ENCODE measurements around the gene VEPH1.

The VEPH1 gene

DNA sequence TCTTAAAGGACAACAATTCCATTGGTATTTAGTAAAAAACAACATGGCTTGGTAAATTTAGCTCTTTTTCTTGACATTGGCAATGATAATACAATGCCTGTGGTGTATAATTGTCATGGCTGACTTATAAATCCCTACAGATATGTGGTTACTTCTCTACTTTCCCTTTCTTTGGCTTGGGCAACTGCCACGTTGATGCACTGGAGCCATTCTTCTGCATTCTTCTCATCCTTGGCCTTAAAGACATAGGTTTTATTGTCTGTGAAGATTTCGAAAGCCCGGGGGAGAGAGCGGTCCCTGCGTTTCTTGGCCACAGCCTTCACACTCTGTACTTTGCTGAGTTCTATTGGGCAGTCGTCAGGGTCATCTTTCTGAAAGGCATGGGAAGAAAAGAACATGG, 242.2 kb downstream of the VEPH1 start:
- no peak for DNase-seq (ENCODE audit: low spot score)

GRCh38 chr3:157259825-157260224, 243.4 kb downstream of the VEPH1 start:
- no peak for DNase-seq (ENCODE audit: low spot score)

GRCh38 chr3:157257101-157257500, 246.1 kb downstream of the VEPH1 start:
- no peak for DNase-seq (ENCODE audit: low spot score)

GRCh38 chr3:157255797-157256196, 247.4 kb downstream of the VEPH1 start:
- DNase-seq (ENCODE audit: low spot score) = no peak

- no peak for DNase-seq (ENCODE audit: low spot score)
These were observed 251.5 kb downstream of the VEPH1 start for GRCh38 chr3:157251685-157252084.

DNA sequence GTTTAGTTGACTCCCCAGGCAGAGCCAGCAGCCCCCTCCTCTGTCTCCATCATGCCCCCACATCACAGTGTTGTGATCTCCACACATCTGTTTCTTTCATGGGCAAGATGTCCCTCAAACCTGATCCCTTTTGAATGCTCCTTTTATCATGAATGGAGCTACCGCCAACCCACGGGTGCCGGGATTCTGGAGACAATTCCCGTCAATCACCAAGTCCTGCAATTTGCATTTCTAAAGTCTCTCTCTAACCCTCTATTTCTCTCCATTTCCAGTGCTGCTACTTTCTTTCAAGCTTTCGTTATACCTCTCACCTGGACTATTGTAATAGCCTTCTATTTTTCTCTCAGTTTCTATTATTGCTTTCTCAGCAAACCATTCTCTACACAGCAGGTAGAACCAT, 253.6 kb downstream of the VEPH1 start:
- no peak for DNase-seq (ENCODE audit: low spot score)

- DNase-seq (ENCODE audit: low spot score) = peak; percentile 71
These were observed 254.4 kb downstream of the VEPH1 start for GRCh38 chr3:157248590-157249422.

DNA sequence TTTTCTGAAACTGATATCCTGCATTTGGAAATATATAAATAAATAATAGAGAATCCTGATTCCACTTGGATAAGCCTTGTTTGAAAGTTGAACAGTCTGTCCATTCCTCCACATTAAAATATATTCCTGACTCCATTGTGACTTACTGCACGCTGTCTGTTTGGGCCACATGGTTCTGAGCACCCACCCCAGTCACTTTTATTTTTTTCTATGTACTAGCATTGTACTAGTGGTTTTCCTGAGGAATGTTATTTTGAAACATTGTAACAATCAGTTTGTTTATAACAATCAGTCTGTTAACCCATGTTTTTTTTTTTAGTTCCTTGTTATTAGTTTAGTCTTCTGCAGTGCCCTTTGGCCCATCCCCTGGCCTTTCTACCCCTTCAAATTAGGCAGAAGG, 255.8 kb downstream of the VEPH1 start:
- no peak for DNase-seq (ENCODE audit: low spot score)

DNA sequence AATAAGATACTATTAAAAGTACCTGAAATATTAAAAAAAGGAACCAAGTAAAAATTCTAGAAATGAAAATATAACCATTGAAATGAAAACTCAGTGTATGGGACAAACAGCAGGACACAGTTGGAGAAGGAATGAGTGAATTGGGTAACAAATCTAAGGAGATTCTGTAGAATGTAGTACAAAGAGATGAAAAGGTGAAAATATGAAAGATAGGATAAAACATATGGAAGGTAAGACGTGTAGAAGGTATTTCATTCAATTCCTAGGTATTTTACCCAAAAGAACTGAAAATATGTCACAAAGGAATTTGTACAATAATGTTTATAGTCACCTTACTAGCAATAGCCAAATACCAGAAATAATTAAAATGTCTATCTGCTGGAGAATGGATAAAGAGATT, 260.4 kb downstream of the VEPH1 start:
- DNase-seq (ENCODE audit: low spot score) = no peak

GRCh38 chr3:157241599-157241998, 261.6 kb downstream of the VEPH1 start:
- DNase-seq (ENCODE audit: low spot score) = no peak

- no peak for DNase-seq (ENCODE audit: low spot score)
These were observed 262.8 kb downstream of the VEPH1 start for GRCh38 chr3:157240408-157240807.

DNA sequence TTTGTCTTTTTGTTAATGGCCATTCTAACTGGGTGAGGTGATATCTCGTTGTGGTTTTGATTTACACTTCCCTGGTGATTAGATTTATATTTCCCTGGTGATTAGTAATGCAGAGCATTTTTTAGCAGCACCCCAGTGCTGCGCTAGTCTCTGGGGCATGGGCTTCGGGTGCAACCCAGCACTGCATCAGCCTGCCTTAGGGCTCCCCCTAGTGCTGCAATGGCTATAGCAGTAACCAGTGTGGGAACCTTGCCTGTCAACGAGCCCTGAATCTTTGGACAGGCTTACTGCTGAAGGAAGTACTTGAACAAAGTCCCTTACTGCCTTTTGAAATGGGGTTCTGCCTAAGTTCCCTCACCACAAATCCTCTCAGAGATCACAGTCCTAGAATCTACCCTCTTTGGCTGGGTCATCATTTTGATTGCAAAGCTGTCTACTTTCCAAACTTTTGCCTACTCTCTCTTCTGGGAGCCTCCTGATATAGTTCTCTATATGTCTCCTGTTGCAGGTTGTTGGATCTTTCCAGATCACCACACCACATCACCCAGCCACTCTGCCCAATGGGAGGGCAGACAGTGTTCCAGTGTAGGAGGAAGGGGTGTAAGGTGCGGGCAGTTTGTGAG, 264.0 kb downstream of the VEPH1 start:
- peak; percentile 60 for DNase-seq (ENCODE audit: low spot score)

DNA sequence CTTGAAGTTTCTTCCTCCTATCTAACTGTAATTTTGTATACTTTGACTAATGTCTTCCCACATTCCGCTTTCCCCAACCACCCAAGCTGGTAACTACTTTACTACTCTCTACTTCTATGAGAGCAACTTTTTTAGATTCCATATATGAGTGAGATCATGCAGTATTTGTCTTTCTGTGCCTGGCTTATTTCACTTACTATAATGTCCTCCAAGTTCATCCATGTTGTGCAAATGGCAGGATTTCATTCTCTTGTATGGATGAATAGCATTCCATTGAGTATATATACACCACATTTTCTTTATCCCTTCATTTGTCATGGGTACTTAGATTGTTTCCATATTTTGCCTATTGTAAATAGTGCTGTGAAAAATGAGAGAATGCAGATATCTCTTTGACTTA, 264.8 kb downstream of the VEPH1 start:
- no peak for DNase-seq (ENCODE audit: low spot score)

DNA sequence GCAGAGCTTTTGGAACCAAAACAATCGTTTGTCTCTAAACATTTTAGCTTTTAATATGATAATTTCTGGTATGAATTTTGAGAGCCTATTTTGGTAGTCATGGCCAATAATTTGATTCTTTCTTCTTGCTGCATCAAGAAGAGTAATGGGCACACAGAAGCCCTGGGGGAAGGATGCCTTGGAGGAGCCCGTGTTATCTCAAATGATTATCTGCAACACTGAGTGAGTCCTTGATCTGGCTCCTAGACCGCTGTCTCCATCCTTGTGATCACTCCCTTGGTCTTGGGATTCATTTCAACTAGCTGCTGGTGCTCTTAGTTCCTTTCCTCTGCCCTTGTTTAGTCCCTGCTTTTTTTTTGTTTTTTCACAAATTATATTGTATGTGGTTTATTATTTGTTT, 265.3 kb downstream of the VEPH1 start:
- no peak for DNase-seq (ENCODE audit: low spot score)

DNA sequence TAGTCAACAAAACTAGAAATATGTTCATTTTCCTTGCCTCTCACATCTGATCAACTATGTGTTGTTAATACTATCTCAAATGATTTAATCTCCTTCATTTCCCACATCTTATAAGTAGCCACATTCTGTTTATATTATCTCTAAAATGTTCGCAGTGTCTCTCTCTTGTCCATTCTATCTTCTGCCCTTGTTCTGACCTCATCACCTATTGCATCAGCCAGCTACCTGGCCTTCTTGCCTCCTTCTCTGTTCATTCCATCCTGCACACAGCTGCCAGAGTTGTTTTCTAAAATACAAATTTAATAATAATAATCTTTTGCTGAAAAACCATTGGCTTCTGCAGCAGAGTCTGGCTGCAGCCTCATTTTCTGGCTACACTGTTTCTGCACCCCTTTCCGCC, 267.9 kb downstream of the VEPH1 start:
- no peak for DNase-seq (ENCODE audit: low spot score)

DNA sequence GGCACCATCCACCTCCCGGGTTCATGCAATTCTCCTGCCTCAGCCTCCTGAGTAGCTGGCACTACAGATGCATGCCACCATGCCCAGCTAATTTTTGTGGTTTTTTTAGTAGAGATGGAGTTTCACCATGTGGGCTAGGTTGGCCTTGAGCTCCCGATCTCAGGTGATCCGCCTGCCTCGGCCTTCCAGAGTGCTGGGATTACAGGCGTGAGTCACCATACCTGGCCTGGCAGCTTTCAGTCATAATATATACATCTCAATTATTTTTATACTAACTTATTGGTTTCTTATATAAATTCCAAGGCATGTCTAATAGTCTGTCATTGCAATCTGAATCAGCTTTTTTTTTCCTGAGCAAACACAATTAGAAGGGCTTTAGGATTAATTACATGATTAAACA, 269.3 kb downstream of the VEPH1 start:
- DNase-seq (ENCODE audit: low spot score) = no peak

DNA sequence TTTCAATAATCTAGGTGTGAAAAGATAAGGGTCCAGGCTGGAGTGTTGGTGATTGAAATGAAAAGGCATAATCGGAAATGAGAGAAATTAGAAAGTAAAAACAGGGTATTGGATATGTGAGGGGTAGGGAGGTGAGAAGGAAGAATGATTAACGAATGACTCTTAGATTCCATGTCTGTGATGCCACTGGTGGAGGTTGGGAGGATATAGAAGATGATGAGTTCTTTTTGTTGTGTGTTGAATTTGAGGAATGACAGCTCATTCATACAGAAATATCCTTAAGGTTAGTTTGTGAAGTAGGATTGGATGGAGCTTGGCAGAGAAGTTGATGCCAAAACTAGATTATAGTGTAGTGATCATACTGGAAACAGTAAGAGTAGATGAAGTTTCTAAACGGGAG, 271.1 kb downstream of the VEPH1 start:
- no peak for DNase-seq (ENCODE audit: low spot score)

DNA sequence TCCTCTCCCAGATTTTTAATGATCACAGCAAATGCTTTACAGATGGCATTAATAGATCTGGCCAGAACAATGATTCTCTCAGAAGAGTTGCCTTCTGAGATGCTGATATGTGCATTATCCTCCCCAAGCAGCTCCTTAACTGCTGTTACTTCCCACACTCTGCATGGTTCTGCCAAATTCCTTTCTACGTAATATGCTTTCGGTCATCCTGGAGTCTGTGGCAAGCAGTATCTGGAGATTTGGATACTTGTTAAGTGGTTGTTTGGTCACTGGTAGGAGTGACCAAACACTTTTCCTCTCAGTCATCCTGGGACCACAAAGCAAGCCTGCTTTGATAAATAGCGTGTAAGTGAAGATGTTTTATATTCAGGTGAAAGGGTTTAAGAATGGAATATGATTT, 272.1 kb downstream of the VEPH1 start:
- no peak for DNase-seq (ENCODE audit: low spot score)

DNA sequence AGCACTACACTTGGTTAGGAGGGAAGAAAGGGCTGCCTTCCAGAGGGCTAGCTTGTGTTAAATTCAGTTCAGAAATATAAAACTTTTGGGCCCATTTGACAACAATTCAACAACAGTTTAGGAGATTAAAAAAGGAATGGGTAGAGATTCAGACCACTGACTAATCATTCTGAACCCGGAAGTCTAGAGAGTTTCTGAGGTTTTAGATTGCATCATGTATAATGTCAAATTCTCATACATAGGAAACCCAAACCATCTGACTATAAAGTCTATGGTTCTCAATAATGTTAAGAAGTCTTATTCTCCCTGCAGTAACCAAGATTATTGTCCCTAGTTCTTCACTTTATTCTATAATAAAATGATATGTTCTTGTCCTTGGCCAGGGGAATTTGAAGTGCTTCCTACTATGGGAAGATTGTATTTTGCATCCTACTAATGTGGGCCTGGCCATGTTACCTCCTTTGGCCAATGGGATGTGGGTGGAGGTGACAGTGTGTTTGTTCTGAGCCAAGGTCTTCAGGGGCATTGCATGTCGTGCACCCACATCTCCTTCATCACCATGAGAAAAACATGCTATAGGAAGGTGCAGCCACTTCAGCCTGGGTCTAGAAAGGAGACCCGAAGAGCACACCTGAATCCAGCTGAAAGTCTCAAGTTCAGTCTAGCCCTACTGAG, 276.9 kb downstream of the VEPH1 start:
- no peak for DNase-seq (ENCODE audit: low spot score)

- no peak for DNase-seq (ENCODE audit: low spot score)
These were observed 278.2 kb downstream of the VEPH1 start for GRCh38 chr3:157225001-157225400.

DNA sequence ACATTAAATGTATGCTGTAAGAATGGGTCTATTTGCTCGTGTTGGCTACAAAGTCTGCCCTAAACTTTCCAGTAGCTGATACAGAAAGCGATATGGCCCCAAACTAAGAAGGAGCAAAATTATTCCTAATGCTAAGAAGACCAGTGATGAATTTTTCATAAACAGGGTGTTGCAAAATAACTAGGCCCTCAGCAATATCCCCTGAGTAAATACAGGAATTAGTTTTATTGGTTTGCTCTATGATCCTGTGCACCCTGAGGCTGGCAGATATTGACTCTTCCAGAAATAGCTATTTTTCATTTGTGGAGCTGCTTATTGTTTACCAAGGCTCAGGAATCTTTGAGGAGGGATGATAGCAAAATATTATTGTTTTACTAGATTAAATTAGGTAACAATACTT, 282.3 kb downstream of the VEPH1 start:
- DNase-seq (ENCODE audit: low spot score) = no peak

DNA sequence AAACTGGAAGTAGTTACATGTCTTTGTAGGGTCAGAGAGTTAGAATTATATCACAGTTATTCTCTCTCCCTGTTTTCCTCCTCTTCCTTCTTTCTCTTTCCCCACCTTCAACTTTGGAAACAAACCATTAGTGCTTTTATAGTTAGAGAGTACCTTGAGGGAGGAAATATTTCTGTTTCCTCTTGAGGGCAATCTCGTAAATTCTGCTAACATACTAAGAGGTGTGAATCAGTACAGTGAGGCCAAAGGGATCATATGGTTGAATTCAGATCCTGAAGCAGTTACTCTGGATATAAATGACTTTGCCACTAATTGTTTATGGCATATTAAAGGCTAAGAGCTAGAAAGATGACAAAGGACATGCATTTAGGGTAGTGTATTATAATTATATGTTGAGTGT, 283.0 kb downstream of the VEPH1 start:
- DNase-seq (ENCODE audit: low spot score) = no peak

GRCh38 chr3:157219215-157219614, 284.0 kb downstream of the VEPH1 start:
- no peak for DNase-seq (ENCODE audit: low spot score)

All from SW480 (cell line).